Midbrain (tissue), 1 donor: ENCODE data around the gene RAB34.

Experiments
- DNase-seq: peaks from one replicate; lab custom pipeline; 2025; lab: John Stamatoyannopoulos, UW

RAB34 gene

GRCh38 chr17:28712032-28712704 is 5.5 kb downstream of the RAB34 start:
- peak; percentile 6 for DNase-seq

DNA sequence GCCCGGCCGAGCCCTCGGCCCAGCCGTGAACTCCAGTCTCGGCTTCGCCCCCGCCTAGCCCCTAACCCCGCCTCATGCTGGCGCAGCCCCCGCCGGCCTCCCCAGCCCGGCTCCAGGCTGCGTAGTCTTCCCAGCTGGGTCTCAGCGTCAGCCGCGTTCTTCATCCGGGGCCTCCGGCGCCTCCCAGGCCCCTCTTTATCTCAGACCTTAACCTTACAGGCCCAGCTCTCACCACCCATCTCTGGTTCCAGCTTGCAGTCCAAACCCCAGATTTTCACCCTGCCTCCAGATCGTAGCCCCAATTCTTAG is 6.0 kb downstream of the RAB34 start, which contains the start of gene PROCA1:
TSS of gene PROCA1 (minus strand) at position 166 of the 309 bp plus-strand sequence. CDS start 228 bp downstream, outside the sequence.
- DNase-seq, result no peak

GRCh38 chr17:28710861-28711722 is 6.6 kb downstream of the RAB34 start:
- DNase-seq, result peak; percentile 90

- no peak for DNase-seq
Measured at GRCh38 chr17:28707339-28707720, 10.3 kb downstream of the RAB34 start.

DNA sequence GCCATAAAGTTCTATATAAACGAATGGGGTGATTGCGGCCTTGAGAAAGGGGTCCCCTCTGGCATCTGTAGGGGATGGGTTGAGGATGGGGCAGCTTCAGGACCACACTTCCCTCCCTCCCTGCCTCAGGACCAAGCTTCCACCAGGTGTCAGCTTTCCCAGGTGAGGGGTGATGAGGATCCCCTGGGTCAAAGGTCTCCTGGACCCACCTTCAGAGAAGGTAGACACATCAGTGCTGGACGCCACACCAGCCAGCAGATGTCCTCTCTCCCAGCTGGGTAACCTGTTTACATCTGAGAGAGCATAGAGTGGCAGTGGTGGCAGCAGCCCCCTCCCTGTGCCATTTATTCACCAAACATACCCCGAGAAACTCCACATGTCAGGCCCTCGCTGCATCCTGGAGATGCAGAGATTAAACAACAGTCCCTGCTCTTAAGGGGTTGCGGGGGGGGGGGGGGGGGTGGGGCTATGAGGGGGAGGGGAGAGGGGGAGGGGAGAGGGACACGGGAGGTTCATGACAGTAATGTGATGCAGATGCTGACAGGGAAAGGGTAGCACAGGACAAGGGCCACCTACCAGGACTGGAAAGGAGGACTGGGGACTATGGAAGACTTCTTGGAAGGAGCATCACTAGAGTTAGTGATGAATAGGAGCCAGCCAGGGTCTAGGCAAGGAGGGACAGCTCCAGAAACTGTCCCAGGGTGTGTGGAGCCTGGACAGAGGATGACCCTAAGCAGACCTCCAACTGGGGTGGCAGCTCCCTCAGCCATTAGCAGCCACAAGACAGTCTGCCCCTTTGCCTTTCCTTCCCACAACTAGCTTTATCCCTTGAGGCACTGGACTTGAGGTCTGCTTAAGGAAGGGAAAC is 11.0 kb downstream of the RAB34 start:
- no peak for DNase-seq

- DNase-seq, result no peak
Measured at GRCh38 chr17:28705728-28706334, 11.8 kb downstream of the RAB34 start.

DNA sequence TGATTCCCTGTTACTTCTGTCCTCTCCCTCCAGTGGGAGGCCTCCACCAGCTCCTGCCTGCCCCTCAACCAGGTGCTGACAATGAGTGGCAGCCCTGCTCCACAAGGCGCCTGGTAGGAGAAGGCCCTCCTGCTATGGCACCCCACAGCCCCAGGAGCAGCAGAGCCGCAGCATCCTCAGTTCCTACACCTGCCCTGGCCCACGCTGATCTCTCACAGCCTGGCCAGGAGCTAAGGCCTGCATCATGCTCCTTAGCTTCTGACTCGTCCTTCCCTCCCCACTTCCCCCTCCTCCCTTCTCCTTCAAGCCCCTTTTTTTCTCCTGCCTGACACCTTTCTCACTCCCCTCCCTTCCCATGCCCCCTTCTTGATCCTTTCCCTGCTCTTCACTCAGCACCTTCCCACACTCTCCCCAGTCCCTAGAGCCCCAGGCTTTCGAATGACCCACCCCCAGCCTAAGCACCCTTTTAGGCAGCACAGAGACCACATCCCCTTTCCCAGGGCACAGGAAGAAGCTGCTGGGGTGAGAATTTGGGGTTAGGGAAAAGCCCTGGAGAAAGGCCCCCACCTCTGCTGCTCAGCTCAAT is 12.5 kb downstream of the RAB34 start:
- no peak for DNase-seq

GRCh38 chr17:28704219-28704858 is 13.3 kb downstream of the RAB34 start:
- no peak for DNase-seq

DNA sequence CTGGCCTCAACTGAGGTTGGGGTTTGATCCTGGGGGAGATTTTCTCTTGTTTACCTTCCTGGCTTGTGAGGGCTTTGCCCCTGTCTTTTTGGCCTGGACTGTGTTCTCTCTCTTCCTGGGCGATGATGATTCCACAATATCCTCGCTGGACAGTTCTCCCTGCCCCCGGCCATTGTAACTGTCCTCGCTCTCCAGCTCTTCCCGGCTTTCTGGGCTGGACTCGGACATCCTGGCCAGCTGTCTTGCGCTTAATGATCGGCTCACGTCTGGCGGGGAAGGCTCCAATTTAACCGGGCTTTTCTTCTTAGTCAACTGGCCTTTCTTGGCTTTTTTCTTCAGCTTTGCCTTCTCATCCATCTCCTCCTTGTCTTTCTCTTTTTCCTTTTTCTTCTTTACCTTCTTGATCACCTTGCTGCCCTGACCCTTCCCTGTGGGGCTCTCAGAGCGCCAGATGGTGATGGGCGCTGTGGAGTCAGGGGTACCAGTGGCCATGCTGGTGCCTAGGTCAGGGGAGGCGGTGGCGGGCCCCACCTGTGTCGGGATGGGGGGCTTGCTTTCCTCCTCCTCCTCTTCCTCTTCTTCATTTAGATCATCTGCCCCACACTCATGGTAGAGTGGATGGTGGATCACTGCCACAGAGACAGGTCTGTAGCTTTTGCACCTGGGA is 14.0 kb downstream of the RAB34 start:
- no peak for DNase-seq

DNA sequence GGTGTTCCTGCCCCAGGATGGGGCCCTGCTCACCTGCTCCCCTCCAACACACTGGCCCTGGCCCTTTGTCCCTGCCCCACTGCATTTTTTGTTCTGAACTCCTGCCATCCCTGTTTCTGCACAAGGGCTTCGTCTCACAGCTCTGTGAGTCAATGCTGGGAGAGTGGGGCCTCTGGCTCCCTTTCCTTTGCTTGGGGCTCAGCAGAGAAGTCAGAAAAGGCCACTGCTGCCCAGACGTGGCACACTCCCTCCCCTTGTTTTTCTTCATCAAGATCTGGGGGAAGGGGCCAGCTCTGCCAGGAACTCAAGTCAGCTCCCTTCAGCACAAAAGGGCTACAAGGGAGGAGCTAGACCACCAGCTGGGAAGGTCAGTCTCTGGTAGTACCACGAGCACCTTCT is 14.9 kb downstream of the RAB34 start:
- no peak for DNase-seq

DNA sequence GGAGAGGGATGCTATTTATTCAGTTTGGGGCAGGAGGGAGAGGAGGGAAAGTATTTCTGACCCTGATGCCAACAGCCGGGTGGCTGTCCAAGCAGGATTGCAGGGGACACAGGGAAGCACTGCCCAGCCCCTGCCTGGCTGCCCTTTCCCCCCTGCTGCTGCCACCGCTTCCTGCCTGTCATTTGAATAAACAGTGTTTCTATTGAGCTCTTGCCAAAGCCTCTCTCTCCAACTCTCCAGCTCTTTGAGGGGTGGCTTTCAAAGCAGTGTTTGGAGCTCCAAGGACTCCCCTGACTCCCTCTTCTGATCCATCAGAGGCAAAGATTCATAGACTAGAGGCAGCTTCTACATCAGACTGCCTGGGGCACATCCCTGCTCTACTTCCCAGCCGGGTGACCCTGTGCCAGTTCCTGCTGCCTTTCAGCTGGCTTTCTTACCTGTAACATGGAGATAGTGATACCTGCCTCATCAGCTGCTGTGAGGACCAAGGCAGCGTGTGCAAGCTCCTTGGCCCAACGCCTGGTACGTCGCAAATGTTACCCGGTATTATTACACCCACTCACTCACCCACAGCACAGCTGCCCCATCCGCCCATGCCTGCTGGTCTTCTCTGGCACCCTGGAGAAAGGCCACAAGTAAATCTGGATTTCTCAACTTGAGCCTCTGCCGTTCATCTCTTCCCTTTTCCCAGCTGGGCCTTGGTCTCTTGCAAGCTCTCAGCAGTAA is 15.5 kb downstream of the RAB34 start:
- DNase-seq, result peak; percentile 78

DNA sequence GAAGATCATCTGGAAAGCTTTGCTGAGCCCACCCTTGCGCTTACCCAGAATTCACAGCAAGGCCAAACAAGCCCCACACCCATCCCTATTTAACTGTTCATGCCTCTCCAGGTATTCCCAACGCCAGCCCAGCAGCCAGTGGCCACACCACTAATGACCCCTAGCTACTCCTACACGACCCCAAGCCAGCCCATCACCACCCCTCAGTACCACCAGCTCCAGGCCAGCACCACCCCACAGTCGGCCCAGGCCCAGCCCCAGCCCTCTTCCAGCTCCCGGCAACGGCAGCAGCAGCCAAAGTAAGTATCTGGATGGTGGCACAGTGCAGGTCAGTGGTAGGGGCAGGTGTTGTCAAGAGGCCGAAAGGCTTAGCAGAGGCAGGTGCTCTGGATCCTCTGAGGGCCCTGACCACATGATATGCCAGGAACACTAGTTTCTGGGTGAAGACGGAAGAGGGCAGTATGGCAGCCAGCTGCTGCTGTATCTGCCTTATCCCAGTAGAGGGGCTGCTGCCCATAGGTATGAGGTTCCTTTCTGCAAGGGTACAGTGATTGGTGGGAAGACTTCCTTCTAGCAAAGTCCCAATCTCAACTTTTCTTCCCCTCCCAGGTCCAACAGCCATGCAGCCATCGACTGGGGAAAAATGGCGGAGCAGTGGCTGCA is 16.7 kb downstream of the RAB34 start:
- DNase-seq, result no peak

- DNase-seq, result no peak
Measured at GRCh38 chr17:28700278-28700677, 17.4 kb downstream of the RAB34 start.

- DNase-seq, result no peak
Measured at GRCh38 chr17:28698253-28698941, 19.3 kb downstream of the RAB34 start.

DNA sequence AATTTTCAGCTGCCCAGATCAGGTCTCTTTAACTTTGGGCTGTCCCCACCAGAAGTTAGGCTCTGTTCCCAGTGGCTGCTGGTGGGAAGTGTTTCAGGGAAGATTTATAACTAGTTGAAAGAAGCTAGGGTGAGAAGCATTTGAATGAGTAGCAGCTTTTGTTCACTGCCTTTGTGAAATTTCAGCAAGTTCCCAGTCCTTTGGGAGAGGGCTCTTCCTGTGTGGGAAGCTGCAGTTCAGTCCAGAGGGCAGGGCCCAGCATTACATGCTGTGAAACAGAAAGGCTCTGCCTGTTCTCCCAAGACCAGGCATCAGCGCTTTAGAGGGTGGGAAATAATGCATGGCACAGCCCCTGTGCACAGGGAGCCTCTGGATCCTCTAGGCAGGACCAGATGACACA is 23.8 kb downstream of the RAB34 start:
- peak; percentile 34 for DNase-seq

DNA sequence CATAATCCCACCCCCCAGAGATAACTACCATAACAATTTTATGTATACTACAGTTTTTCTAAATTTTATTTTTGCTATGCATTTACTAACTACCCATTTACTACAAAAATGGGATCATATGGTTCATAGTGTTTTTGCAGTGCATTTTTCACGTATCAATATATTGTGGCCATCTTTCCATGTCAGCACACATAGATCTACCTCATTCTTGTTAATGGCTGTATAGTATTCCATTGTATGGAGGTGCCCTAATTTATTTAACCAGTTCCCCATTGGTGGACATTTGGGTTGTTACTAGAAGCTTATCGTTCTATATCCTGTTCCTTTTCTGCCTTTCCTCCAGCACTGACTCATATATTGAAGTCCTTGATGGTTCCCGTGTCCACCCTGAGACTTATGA is 28.7 kb downstream of the RAB34 start:
- DNase-seq, result no peak

- no peak for DNase-seq
Measured at GRCh38 chr17:28688481-28688880, 29.2 kb downstream of the RAB34 start.

DNA sequence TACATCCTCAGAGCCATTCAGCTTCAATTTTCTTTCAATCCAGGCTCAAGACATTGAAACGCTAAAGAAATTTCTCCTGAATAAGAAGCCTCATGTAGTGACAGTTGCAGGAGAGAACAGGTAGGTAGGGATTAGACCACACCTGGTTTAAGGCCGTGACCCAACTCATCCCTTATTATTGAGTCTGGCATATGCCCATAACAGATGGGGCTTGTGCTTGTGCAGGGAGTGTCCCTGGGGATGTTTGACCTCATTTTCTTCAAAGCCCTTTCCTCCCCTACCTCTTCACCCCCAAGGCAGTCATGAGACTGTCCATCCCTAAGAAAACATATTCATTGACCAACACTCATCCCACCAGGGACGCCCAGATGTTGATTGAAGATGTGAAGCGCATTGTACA is 31.4 kb downstream of the RAB34 start:
- DNase-seq, result no peak

GRCh38 chr17:28685366-28685765 is 32.3 kb downstream of the RAB34 start:
- no peak for DNase-seq
